ENCODE results near the gene RSPH1.
A peak's percentile ranks its signal among the peaks of the same experiment; 100 is the strongest.

The RSPH1 gene

DNA sequence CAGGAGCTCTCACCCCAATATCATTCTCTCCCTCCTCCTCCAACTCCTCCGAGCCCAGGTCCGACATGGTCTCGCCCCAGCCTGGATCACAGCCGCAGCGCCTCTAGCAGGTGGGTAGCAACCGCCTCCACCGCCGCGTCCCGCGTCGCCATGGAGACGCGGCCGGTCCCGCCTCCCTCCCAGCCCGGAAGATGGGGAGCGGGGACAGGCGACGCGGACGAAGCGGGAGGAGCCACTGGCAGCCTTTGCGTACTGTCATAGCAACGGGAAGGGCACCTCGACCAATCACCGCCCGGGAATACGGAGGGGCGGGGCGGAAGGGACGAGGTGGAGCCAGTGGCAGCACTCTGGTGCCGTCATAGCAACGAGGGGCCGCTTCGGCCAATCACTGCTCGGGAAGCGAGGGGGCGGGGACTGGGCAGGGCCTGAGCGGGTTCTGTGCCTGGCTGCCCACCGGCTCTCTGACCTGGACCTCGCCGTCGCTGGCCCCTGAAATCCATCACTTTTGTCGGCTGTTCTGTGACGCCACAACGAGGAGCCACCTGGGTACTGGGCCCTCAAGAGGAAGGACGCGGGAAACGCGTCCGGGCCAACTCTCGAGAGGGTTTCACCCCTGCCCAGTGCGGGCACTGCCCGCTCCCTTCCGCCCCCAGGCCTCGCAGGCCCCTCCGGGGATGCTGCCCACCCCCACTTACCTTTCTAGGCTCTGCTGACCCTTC is at the start of gene RSPH1:
Gene RSPH1, minus strand, starts transcription at position 105 of the 719 bp plus-strand sequence. Its CDS starts 38 bp downstream, at position 67.
- peak; percentile 97 for DNase-seq

DNA sequence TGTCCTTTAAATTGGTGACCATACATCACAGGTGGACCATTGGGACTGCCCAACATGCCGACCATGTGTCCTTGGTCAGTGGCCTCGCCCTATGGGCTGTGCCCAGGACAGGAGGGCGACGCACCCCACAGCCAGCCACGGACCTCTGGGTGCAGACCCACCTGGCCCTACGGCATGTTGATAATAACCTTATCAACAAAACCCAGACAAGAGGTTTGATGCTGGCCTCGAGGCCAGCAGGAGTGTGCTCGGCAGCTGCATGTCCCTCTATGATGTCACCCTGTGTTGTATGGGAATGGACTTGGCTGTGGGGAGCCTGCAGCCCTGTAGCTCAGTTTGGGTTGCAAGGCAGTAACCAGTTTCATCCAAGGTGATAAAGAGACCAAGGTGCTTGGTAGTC is 49.7 kb upstream of the RSPH1 start:
- no peak for DNase-seq

DNA sequence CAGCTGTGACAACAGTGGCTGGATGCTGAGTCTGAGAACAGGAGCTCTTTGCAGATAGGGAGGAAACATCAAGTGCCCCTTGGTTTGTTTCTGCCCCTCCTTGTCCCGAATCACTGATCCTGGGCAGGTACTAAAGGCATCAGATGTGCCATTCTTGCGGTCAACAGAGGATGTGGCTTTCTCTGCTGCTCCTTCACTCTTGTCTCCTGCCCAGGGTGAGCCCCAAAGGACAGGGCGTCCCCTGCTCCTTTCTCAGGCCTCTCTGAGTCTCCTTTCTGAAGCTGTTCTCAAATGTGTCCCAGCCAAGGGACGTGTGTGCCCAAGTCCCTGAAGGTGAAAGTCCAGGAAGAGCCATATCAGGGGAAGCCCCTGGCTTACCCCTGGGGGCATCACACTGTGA is 49.3 kb upstream of the RSPH1 start:
- DNase-seq: no peak

DNA sequence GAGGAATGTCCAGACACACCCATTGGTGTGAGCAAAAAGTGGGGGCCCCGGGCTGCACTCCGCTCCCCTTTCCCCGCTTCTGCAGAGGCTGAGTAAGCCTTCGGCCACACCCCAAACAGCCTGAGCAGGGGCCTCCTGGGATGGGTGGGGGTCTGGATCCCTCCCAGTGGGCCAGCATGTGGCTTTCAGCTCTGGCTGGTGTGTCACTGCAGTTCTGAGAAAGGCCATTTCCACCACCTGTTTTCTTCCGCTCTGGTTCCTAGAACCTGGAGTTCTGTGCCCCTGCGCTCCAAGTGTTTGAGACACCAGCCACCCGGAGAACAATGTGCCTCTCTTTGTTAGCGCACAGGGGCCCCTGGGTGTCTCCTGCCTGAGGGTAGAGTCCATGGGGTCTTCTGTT is 48.5 kb upstream of the RSPH1 start:
- DNase-seq: no peak

DNA sequence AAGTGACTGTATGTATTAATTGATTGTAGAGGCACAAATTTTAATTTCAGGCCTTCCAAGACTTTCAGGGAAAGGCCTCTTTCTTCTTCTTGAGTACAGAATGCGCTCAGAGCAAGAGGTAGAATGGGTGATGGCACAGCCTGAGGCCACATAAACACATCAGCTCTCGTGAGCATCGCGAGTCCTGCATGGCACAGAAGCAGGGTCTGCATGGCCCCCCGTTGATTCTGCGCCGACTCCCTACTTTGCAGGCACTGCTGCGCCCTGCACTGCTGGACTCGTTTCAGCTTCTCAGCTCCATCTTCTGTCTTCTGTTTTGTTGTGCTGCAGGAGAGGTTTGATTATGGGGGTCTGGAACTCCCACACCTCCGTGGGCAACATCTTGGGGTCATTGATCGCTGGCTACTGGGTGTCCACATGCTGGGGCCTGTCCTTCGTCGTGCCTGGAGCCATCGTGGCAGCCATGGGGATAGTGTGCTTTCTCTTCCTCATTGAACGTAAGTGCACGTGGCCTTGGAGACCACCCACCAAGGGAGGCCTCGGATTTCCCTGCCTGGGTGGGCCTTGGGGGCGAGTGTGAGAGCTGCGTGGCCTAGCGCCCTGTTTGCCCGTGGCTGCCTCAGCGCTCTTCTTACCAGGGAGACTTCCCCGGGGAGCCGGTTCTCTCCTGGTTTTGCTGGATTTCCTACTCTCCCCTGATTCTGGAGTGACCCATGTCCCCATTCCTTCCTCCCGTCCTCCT is 47.3 kb upstream of the RSPH1 start:
- DNase-seq: no peak

DNA sequence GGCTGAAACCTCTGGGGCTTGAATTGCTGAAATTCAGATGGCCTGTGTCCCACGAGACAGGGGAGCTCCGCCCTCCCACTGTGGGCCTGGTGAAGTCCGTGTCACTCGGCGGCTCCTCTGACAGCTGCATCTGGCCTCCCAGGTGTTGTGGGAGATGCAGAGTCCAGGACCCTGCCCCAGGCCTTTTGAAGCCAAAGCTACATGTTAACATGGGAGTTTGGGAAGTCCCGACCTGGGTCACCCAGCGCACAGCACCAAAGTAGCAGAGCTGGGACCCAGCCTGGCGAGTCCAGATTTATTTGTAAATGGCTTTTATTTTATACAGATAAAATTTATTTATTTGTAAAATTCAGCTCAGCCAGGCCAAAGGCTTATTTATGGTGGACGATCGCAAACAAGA is 46.6 kb upstream of the RSPH1 start:
- no peak for DNase-seq

DNA sequence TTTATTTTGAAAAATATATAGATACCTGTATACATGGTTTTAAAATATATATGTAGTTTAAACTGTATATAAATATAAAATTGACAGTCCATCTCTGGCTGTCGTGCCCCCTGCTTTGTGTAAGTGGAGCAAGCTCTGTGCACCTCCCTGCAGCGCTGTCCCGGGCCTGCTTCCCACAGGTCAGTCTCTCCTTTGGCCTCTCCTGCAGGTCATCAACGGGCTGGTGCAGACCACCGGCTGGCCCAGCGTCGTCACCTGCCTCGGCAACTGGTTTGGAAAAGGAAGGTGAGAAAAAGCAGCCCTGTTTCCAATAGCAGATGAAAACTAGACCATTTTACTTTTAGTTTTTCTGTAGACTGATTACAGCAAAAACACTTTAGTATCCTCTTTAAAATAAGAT is 46.2 kb upstream of the RSPH1 start:
- DNase-seq: no peak

DNA sequence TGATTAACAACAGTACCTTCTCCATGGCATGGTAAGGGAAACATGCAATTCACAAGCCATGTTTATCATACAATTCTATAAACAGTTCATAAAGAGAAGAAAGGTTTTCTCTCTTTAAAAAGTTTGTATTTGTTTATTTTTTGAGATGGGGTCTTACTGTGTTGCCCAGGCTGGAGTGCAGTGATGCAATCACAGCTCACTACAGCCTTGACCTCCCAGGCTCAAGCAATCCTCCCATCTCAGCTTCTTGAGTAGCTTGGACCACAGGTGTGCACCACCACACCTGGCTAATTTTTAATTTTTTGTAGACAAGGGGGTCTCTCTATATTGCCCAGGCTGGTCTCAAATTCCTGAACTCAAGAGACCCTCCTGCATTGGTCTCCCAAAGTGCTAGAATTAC is 45.6 kb upstream of the RSPH1 start:
- DNase-seq: no peak

DNA sequence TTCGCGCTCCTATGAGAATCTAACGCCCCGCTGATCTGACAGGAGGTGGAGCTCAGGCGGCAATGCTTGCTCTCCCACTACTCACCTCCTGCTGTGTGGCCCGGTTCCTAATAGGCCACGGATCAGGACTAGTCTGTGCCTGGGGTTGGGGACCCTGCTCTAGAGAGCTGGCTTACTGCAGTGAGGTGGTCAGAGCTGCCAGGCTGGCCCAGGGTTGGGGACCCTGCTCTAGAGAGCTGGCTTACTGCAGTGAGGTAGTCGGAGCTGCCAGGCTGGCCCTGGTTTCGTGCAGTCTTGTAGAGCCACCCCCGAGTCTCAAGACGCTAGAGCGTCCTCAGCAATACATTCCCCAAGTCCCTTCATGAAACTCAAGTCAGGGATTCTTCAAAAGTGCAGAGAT is 45.1 kb upstream of the RSPH1 start:
- no peak for DNase-seq

DNA sequence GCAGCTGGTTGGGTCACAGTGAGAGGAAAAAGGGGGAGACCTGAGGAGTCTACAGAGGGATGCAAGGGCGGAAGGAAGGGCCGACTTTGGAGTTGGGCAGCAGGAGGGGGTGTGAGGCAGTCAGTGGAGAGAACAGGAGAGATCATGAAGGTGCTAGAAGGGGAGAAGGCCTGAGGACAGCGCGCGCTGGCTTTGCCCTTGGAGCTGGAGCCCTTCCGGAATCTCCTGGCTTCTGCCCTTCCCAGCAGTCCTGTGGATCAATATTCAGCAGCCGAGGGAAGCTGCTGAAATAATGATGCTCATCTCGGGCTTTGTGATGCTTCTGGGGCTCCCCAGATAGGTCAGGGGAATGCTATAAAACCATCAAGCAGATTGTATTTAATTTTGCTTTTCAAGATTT is 44.4 kb upstream of the RSPH1 start:
- DNase-seq: no peak

DNA sequence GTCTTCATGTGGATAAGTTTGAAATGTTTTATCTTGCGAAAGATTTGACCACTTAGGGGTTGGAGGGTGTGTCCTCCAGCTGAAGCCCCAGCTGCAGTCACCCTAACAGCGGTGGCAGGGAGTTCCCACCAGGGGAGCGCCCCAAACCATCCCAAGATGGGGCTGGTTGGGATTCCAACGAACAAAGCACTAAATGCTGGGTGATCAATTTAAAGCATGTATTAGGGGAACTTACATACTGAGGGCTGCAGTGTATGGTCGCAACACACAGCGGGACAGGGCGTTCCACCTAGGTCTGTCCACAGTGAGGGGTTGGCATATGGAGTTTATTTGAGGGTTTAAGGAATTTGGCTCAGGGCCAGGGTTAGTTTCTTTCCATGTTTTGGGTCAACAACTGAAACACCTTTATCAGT is 43.9 kb upstream of the RSPH1 start:
- DNase-seq: no peak

DNA sequence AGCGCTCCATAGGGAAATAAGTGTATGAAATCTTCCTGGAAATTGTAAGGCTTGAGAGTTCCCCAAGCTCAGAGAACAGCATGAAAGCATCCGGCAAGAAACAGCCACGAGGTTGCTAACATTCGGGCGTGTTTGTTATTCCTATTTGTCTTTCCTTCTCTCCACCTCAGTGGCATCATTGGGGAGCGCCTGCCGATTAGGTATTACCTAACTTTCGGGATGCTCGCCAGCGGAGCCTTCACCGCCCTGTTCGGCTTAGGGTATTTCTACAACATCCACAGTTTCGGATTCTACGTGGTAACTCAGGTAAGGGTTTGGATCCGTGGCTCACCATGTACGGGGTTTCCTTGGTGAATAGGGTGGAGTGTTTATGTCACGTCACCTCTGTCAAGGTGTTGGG is 43.3 kb upstream of the RSPH1 start:
- no peak for DNase-seq

DNA sequence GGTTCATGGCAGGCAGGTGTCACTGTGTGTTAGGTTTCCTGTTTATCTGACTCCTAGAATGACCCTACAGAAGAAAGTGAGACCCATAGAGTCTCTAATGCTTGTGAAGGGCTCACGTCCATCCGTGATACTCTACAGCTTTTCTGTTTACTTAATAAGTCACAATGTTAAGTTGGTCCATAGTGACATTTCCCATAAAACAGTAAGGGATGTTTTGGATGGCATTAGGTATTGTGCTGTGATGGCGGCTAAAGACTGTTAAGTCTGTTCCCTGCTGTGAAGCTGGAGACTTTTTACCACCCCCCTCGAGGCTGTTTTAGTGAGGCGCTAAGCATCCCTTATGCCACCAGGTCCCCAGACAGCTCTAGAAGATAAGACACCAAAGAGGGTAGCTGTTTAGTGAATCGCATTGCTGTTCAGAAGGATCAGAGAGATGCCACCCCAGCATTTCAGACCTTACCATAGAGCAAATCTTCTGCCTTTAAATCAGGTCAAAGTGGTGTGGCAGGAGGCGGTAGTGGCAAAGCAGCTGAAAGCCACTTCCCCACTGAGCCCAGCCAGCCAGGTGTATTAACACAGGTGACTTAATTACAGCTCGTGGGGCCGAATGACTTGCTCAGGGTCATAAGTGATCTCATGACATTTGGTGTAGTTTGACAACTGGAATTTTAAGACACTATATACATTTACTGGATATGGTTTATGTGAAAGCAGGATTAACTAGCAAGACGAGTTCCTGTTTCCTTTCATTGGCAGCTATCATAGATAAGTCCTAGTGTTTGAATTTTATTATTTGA is 42.7 kb upstream of the RSPH1 start:
- no peak for DNase-seq

DNA sequence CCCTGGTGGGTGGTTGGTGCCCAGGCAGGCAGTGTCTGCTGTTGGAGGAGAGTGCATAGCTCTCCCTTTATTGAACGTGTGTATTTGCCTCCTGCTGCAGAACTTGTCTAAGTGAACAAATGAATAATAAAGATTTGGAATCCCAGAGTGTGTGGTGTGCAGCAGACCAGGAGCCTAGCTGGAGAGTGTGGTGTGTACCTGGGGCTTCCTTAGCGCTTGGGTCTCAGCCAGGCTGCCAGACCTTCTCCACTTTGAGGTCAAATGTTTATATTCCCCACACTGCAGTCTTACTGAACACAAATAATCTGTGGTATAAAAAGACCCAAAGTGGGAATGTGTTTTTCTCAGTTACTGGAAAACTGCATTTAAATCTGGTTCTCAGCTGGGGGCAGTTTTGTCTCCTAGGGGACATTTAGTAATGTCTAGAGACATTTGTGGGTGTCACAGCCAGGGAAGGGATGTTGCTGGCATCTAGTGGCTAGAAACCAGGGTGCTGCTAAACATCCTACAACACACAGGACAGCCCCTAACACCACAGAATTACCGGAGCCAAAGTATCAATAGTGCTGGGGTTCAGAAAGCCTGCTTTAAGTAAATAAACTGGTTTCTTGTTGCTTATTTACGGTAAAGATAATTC is 41.2 kb upstream of the RSPH1 start:
- no peak for DNase-seq

DNA sequence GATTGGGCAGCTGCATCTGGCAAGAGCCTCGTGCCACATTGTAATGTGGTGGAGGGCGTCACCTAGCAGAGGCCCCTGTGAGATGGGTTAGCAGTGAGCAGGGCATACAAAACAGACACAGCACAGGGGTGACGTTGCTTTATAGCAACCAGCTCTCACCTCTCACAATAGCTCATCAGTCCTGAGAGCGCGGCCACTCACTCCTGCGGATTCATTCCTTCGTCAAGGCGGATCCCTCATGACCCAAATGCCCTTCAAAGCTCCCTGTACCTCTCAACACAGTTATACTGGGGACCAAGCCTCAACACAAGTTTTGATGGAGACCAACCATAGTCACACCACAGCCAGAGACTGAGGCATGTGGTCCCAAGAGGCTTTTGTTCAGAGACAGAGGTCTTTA is 40.6 kb upstream of the RSPH1 start:
- no peak for DNase-seq

DNA sequence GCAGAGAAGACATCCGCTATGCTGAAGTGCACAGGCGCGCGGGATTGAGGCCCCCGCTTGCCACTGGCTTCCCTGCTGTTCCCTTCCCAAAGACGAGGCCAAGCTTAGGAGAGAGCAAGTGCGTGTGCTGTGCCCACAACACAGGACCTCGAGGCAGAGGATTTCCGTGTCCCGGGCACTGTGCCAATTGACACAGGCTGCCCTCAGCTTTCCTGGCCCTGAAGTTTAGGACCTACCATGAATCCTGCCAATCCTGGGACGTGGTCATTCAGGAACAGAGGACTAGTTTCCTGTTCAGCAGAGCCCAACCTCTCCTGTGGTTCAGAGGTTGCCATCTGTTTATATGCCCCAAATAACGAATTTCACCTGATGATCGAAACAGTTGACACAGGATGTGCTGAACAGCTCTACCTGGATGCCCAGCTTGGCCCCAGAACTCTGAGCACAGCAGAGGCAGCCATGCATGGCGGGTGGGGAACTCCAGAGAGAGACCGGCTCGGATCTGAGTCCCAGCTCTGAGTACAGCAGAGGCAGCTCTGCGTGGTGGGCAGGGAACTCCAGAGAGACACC is 39.7 kb upstream of the RSPH1 start:
- DNase-seq: no peak

DNA sequence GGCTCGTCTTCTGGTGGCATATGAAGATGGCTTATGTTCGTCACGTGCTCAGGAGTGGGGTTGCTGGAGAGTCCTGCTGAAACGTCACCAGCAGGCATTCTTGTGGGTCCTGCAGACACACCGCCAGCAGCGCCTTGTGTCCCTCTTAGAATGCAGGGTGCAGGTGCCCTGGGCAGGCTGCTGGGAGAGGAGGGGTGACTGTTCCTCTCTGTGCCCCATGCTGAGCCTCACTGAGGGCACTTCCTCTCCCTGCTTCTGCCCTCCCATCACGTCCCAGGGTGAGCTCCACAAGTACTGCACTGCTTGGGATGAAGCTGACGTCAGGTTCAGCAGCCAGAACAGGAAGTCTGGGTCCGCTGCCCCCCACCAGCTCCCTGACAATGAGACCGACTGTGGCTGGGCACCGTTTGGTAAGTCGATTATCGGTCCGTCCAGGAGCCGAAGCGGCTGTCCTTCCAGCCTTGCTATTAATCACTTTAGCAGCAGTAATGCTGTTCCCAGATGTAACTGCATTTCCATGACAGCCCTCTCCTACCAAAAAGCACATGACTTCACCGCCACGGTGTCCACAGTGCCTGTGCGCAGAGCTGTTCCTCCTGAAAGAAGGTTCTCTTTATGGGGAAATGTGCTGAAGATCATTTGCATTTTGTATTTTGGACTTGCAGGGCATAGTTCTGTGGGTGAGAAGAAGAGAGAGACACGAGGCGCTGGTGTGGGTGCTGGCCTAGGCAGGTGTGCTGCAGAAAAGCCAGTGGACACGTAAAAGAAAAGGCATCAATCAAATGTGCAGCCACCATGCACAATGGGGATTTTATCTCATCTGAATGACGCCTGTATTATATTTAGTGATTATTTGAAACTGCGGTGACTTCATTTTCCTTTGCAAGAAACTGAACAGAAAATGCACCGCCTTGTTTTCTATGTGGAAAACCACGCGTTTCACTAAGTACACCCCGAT is 38.7 kb upstream of the RSPH1 start:
- DNase-seq: no peak

DNA sequence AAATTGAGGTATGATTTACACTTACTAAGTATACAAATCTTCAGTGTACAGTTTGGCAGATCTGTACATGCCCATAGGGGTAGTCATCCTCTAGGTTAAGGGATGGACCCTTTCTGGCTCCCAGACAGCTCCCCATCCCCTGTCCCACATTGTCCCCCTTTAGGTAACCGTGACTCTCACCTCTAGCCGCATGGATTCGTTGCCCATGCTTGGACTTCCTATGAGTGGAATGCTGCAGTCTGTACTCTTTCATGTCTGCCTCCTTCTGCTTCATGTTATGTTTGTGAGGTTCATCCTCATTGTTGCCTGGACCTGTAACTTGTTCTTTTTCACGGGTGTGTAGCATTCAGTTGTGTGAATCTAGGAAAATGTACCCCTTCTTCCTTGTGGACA is 37.9 kb upstream of the RSPH1 start:
- no peak for DNase-seq

DNA sequence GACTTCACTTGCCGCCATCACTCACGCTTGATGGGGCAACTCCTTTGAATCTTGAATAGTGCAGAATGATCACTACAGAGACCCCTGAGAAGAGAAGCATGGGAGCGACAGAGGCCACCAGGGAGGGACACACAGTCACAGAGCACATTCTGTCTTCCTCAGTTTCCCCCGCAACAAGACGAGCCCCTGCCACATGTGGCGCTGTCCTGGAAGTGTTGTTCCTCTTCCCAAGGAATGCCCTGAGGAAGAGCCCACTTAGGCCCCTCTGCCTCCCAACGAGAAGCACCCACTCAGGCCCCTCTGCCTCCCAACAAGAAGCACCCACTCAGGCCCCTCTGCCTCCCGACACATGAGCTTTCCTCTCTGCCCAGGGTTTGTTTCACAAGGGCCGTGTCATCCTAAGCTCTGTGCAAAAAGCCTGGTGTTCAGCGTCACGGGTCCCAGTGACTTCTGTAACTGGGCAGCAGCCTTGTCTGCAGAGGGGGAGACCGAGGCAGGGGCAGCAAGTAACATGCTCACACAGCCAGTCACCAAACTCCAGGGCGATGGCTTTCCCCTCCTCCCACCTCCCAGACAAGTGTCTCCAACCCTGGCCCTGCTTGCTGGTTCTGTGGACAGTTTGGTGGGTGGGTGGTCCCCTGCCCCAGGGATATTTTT is 37.4 kb upstream of the RSPH1 start:
- no peak for DNase-seq

DNA sequence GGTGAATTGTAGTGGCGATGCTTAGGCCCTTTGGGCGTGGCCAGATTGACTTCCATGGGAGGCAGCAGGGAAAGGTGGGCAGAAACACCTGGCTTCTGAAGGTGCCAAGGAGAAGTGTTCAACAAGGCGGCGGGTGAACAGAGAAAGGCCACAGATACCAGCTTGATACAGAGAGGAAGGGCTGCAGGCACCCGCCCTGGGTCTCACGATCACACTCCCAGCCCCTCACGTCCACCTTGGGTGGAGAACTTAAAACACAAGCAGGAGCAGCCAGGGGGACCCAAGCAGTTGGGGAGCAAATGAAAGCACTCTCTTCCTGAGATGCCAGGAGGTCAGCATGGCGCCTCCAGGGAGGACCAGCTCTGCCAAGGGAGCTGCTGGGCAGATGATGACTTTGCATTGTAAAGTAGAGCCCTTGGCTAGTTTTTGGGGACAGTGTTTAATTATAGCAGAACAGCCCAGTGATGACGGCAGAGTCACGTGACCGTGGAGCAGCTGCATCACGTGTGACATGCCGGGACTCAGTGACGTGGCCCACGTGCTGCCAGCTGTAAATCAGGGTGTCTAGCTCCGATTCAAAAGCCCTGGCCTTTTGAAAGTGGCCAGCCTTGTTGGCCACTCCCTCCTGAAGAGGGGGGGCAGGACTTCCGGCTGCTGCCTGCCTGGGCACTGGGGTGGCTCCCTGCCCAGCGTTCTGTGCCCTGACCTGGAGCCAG is 36.6 kb upstream of the RSPH1 start:
- DNase-seq: no peak

DNA sequence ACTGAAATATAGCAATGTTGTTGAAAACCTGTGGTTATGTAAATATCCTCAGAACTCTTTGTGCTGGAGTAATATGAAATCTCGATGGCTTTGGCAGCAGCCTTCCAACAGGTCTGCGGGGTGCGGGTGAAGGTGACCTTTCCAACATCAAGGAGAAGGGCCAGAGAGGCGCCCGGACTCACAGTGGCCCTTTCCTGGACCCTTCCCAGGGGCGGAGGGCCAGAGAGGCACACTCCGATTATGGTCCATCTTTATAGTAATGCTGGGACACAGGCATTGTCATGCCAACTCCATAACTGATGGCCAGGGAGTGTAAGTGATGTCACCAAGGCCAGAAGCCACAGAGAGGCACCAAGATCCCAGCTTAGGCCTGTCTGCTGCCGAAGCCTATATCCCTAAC is 35.7 kb upstream of the RSPH1 start:
- no peak for DNase-seq

Data from NCI-H187 treated with DMSO at 0.1 percent for 48 hours (cell line).